HepG2 (cell line): ENCODE data around the gene CHPF. TPM values are rescaled to one million over a fixed set of nuclear protein-coding genes. Genes with fewer than 3 reads are reported as not detected.

Experiments
- ATF4 ChIP-seq, 2 experiments: fragments of 450-650 bp in 1 of 2; sonication (generic) in 1 of 2; formaldehyde crosslinking; IDR thresholded peaks; 2 replicates each; pipeline versions ENCODE4 v1.5.0 to v1.8.0; 2020 to 2022; ENCODE audit warnings: mild to moderate bottlenecking in 1 of 2, missing genetic modification reagents in 1 of 2
- CEBPG ChIP-seq: IDR thresholded peaks from 2 replicates; pipeline ENCODE4 v1.6.1; 2016
- CEBPZ ChIP-seq: IDR thresholded peaks from 2 replicates; pipeline ENCODE4 v1.6.1; 2012; ENCODE audit warnings: low read length, improper control_type of control experiment
- CSRNP1 ChIP-seq: sonication (generic); formaldehyde crosslinking; IDR thresholded peaks from 2 replicates; pipeline ENCODE4 v1.8.1; 2023; ENCODE audit warnings: mild to moderate bottlenecking, missing genetic modification reagents
- E2F5 ChIP-seq: sonication (generic); formaldehyde crosslinking; conservative IDR thresholded peaks from 2 replicates; pipeline ENCODE4 v1.4.0; 2020; ENCODE audit warnings: missing genetic modification reagents
- FOSL1 ChIP-seq: sonication (generic); formaldehyde crosslinking; IDR thresholded peaks from 2 replicates; pipeline ENCODE4 v1.9.0; 2021; ENCODE audit warnings: missing genetic modification reagents, borderline replicate concordance
- HES4 ChIP-seq: sonication (generic); formaldehyde crosslinking; IDR thresholded peaks from 2 replicates; pipeline ENCODE4 v1.9.0; 2021; ENCODE audit warnings: mild to moderate bottlenecking, missing genetic modification reagents, borderline replicate concordance
- HINFP ChIP-seq: sonication (generic); formaldehyde crosslinking; IDR thresholded peaks from 2 replicates; pipeline ENCODE4 v1.4.0; 2020; ENCODE audit warnings: low read depth, mild to moderate bottlenecking, missing genetic modification reagents
- KAT7 ChIP-seq: IDR thresholded peaks from 2 replicates; pipeline ENCODE4 v1.6.1; 2018; ENCODE audit warnings: borderline replicate concordance, missing compliant biosample characterization
- KDM2A ChIP-seq: sonication (generic); formaldehyde crosslinking; IDR thresholded peaks from 2 replicates; pipeline ENCODE4 v1.4.0; 2020; ENCODE audit warnings: low read depth, missing genetic modification reagents, borderline replicate concordance
- NR1H2 ChIP-seq: sonication (generic); formaldehyde crosslinking; IDR thresholded peaks from 2 replicates; pipeline ENCODE4 v1.8.1; 2022; ENCODE audit warnings: low read depth, missing genetic modification reagents, borderline replicate concordance
- PAF1 ChIP-seq: IDR thresholded peaks from 2 replicates; pipeline ENCODE4 v1.6.1; 2016; ENCODE audit warnings: missing genetic modification reagents, missing compliant biosample characterization
- RELA ChIP-seq: sonication (generic); formaldehyde crosslinking; IDR thresholded peaks from 2 replicates; pipeline ENCODE4 v1.4.0; 2020; ENCODE audit warnings: missing genetic modification reagents
- RXRB ChIP-seq: IDR thresholded peaks from 2 replicates; pipeline ENCODE4 v1.6.1; 2016; ENCODE audit warnings: borderline replicate concordance, missing genetic modification reagents, missing compliant biosample characterization
- ZBTB21 ChIP-seq: sonication (generic); formaldehyde crosslinking; IDR thresholded peaks from 2 replicates; pipeline ENCODE4 v1.4.0; 2020; ENCODE audit warnings: missing genetic modification reagents
- ZBTB37 ChIP-seq: sonication (generic); formaldehyde crosslinking; IDR thresholded peaks from 2 replicates; pipeline ENCODE4 v1.4.0; 2020; ENCODE audit warnings: mild to moderate bottlenecking, missing genetic modification reagents
- ZNF547 ChIP-seq: sonication (generic); formaldehyde crosslinking; IDR thresholded peaks from 2 replicates; pipeline ENCODE4 v1.5.1; 2020; ENCODE audit warnings: mild to moderate bottlenecking, missing genetic modification reagents
- ZNF562 ChIP-seq: sonication (generic); formaldehyde crosslinking; IDR thresholded peaks from 2 replicates; pipeline ENCODE4 v1.8.0; 2022; ENCODE audit warnings: missing genetic modification reagents, borderline replicate concordance
- ZNF703 ChIP-seq: sonication (generic); formaldehyde crosslinking; IDR thresholded peaks from 2 replicates; pipeline ENCODE4 v1.5.1; 2020; ENCODE audit warnings: missing genetic modification reagents, mild to moderate bottlenecking, moderate library complexity, borderline replicate concordance
- ZSCAN22 ChIP-seq: sonication (generic); formaldehyde crosslinking; IDR thresholded peaks from 2 replicates; pipeline ENCODE4 v1.4.0; 2020; ENCODE audit warnings: mild to moderate bottlenecking, missing genetic modification reagents
- polyA plus RNA-seq, 8 experiments: library from polyadenylated mRNA; depleted of rRNA in 3 of 8; stranded (reverse) in 7 of 8; unstranded in 1 of 8; fragments of >200 nt; fragmentation: Illumina TruSeq in 4 of 8; extraction: Trizol in 4 of 8; gene quantifications; 2 replicates each; pipeline versions ENCODE4 v1.2.1 to v1.2.3, GENCODE V29; 2011 to 2016; ENCODE audit warnings: low read depth in 4 of 8, missing spikeins in 1 of 8, mixed read lengths in 1 of 8; ENCODE audit not compliant: insufficient read depth in 1 of 8
- total RNA-seq, 5 experiments: library from RNA; depleted of rRNA; stranded (reverse); fragments of >200 nt; fragmentation: Illumina TruSeq; extraction: Trizol; gene quantifications; 2 replicates each; pipeline ENCODE4 v1.2.3, GENCODE V29; 2016; ENCODE audit warnings: low read depth in 1 of 5

Gene CHPF
- total and polyA plus RNA-seq, 2 of the 13 experiments (the other 11 are each of a cell fraction or from before 2014, with no cell fraction given) = 79.6 to 111 TPM

- TF ChIP-seq ZBTB37 (CRISPR knock-in tag) (no peak), ZBTB21 (no peak), CEBPZ (no peak), RXRB (no peak; the same call in 1 of the 2 replicates), NR1H2 (CRISPR knock-in tag) (no peak), ZNF547 (CRISPR knock-in tag) (no peak; the same call in 1 of the 2 replicates), PAF1 (CRISPR knock-in tag) (no peak), HINFP (CRISPR knock-in tag) (no peak), HES4 (CRISPR knock-in tag) (peak; percentile 77), KDM2A (CRISPR knock-in tag) (no peak), CEBPG (no peak), KAT7 (no peak), CSRNP1 (no peak), ZSCAN22 (CRISPR knock-in tag) (no peak), RELA (CRISPR knock-in tag) (no peak), ATF4 (CRISPR knock-in tag; IDR thresholded peaks at IDR 0.05) (no peak; a peak in 1 of 4 replicates), ZNF703 (CRISPR knock-in tag) (0 out of 2 replicates have a peak, but pooled peaks have one; percentile 50), E2F5 (CRISPR knock-in tag) (no peak), FOSL1 (no peak), ZNF562 (CRISPR knock-in tag) (no peak)
These were observed 546 bp downstream of the CHPF start (continued) for GRCh38 chr2:219542931-219543595.
